K562 (cell line): ENCODE measurements around the gene BARX2.

Experiments
- ATF2 ChIP-seq: sonication (generic); formaldehyde crosslinking; IDR thresholded peaks from 2 replicates; pipeline ENCODE4 v1.8.1; 2022; ENCODE audit warnings: missing genetic modification reagents
- CTCF ChIP-seq, 3 experiments: IDR thresholded peaks in 2 of 3; conservative IDR thresholded peaks in 1 of 3; 2 replicates each; pipeline ENCODE4 v1.5.1; 2011 to 2012; ENCODE audit warnings: low read length in 3 of 3, mild to moderate bottlenecking in 3 of 3, control low read depth in 2 of 3, improper control_type of control experiment in 1 of 3, inconsistent platforms in 1 of 3, low read depth in 1 of 3, mixed read lengths in 1 of 3, moderate library complexity in 1 of 3; ENCODE audit not compliant: insufficient read depth in 2 of 3
- FOSL1 ChIP-seq: fragments of 200-800 bp; sonication (Bioruptor generic); conservative IDR thresholded peaks from 2 replicates; pipeline ENCODE4 v1.6.1; 2016; ENCODE audit warnings: missing genetic modification characterization, missing compliant biosample characterization
- HBP1 ChIP-seq: fragments of 450-650 bp; formaldehyde crosslinking; IDR thresholded peaks from 2 replicates; pipeline ENCODE4 v1.4.0; 2022; ENCODE audit warnings: missing genetic modification characterization
- HCFC1 ChIP-seq: IDR thresholded peaks from 2 replicates; pipeline ENCODE4 v1.6.1; 2012; ENCODE audit warnings: low read depth, low read length, improper control_type of control experiment
- TAF15 ChIP-seq: fragments of 200-400 bp; formaldehyde crosslinking; IDR thresholded peaks from 2 replicates; pipeline ENCODE4 v1.6.1; 2017; ENCODE audit warnings: mild to moderate bottlenecking, low read depth, low read length, moderate library complexity
- ZNF699 ChIP-seq: fragments of 250-450 bp; sonication (Bioruptor Pico); IDR thresholded peaks from 2 replicates; pipeline ENCODE4 v1.8.0; 2021; ENCODE audit warnings: mild to moderate bottlenecking, moderate library complexity; ENCODE audit not compliant: insufficient replicate concordance
- ZZZ3 ChIP-seq: fragments of 450-650 bp; IDR thresholded peaks from 2 replicates; pipeline ENCODE4 v1.6.1; 2016; ENCODE audit warnings: antibody characterized with exemption, mild to moderate bottlenecking, moderate library complexity

- no peak for TF ChIP-seq FOSL1 (tag)
- no peak for TF ChIP-seq CTCF (IDR thresholded peaks at IDR 0.05 in 2 of 3, conservative IDR thresholded peaks at IDR 0.05 in 1 of 3; ENCODE audit: insufficient read depth in 2 of 3, low read depth in 1 of 3, low read length in 3 of 3)
- TF ChIP-seq TAF15, result no peak
- no peak for TF ChIP-seq ZNF699 (CRISPR knock-in tag)
- TF ChIP-seq ATF2 (CRISPR knock-in tag), result no peak
- no peak for TF ChIP-seq HBP1
- no peak for TF ChIP-seq HCFC1
- TF ChIP-seq ZZZ3, result no peak
These were observed 67.6 kb downstream of the BARX2 start for GRCh38 chr11:129443276-129443675.
